H1 (cell line): ENCODE results near the gene UBASH3A.

Source experiments
- BRCA1 ChIP-seq: IDR thresholded peaks from 2 replicates; pipeline ENCODE4 v1.6.1; 2012; ENCODE audit warnings: low read depth, low read length, improper control_type of control experiment
- CTCF ChIP-seq, 3 experiments: IDR thresholded peaks; 1 replicate in 2 of 3; 2 replicates in 1 of 3; pipeline versions ENCODE4 v1.5.1 to v1.6.1; 2011; ENCODE audit warnings: low read length in 3 of 3, mild to moderate bottlenecking in 3 of 3, inconsistent platforms in 2 of 3, low read depth in 1 of 3, moderate library complexity in 1 of 3; ENCODE audit not compliant: insufficient read depth in 1 of 3; ENCODE audit errors: control extremely low read depth in 1 of 3
- GTF2F1 ChIP-seq: IDR thresholded peaks from 2 replicates; pipeline ENCODE4 v1.6.1; 2012; ENCODE audit warnings: low read depth, low read length, improper control_type of control experiment, borderline replicate concordance
- HDAC6 ChIP-seq: IDR thresholded peaks from one replicate; pipeline ENCODE4 v1.7.1; 2012; ENCODE audit warnings: low read depth, mild to moderate bottlenecking, inconsistent platforms, low read length, moderate library complexity
- KDM1A ChIP-seq: fragments of 200-600, 300-600 bp; sonication (generic); IDR thresholded peaks from 2 replicates; pipeline ENCODE4 v1.7.1; 2016; ENCODE audit warnings: mild to moderate bottlenecking, low read length, borderline replicate concordance
- POLR2A ChIP-seq, 2 experiments: IDR thresholded peaks; 1 replicate in 1 of 2; 2 replicates in 1 of 2; pipeline ENCODE4 v1.6.1; 2011; ENCODE audit warnings: low read depth in 2 of 2, low read length in 2 of 2, mild to moderate bottlenecking in 2 of 2; ENCODE audit errors: control extremely low read depth in 1 of 2
- POLR2AphosphoS5 ChIP-seq: IDR thresholded peaks from 2 replicates; pipeline ENCODE4 v1.6.1; 2011; ENCODE audit warnings: low read depth, low read length
- RAD21 ChIP-seq, 2 experiments: IDR thresholded peaks in 1 of 2; conservative IDR thresholded peaks in 1 of 2; 2 replicates each; pipeline ENCODE4 v1.6.1; 2011; ENCODE audit warnings: low read depth in 2 of 2, low read length in 2 of 2, improper control_type of control experiment in 1 of 2, inconsistent platforms in 1 of 2, mild to moderate bottlenecking in 1 of 2, moderate library complexity in 1 of 2
- SIN3A ChIP-seq, 2 experiments: IDR thresholded peaks in 1 of 2; conservative IDR thresholded peaks in 1 of 2; 2 replicates each; pipeline ENCODE4 v1.6.1; 2011 to 2012; ENCODE audit warnings: low read length in 2 of 2, improper control_type of control experiment in 1 of 2, low read depth in 1 of 2, mild to moderate bottlenecking in 1 of 2
- TAF1 ChIP-seq: IDR thresholded peaks from 2 replicates; pipeline ENCODE4 v1.6.1; 2011; ENCODE audit warnings: mild to moderate bottlenecking, low read depth, low read length
- TBP ChIP-seq: IDR thresholded peaks from 2 replicates; pipeline ENCODE4 v1.6.1; 2011; ENCODE audit warnings: low read depth, low read length, improper control_type of control experiment
- YY1 ChIP-seq: IDR thresholded peaks from 2 replicates; pipeline ENCODE4 v1.6.1; 2011; ENCODE audit warnings: low read depth, mild to moderate bottlenecking, low read length
- ZNF274 ChIP-seq: IDR thresholded peaks from 2 replicates; pipeline ENCODE4 v1.7.0; 2012; ENCODE audit warnings: low read length, borderline replicate concordance; ENCODE audit errors: extremely low read depth
- TF ChIP-seq, protein P1 (sequence below): IDR thresholded peaks from 2 replicates; pipeline ENCODE4 v1.6.1; 2012; ENCODE audit warnings: inconsistent platforms

DNA sequence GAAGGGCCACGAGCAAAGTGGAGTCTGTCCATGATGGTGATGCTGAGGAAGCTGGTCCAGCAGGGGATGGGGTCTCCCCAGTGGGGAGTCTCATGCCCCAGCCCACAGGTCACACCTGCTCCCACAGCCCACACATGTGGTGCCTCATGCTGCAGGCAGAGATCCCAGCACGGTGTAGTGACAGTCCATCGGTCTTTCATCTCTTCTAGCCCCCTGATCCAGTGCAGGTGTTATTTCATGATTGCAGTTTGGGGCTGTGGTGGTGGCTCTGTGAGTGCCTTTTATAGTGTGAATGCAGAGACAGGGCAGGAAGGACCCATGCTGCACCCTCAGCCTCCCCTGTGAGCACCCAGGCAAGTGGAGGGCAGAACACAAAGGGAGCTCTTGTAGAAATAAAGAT is 45.0 kb downstream of the UBASH3A start:
- TF ChIP-seq HDAC6 (no peak), TAF1 (no peak), CTCF (IDR thresholded peaks at IDR 0.05; ENCODE audit: control extremely low read depth in 1 of 3, insufficient read depth in 1 of 3, low read depth in 1 of 3, low read length in 3 of 3) (no peak), RAD21 (IDR thresholded peaks at IDR 0.05 in 1 of 2, conservative IDR thresholded peaks at IDR 0.05 in 1 of 2; ENCODE audit: low read depth in 2 of 2, low read length in 2 of 2) (no peak), POLR2AphosphoS5 (no peak), KDM1A (no peak), BRCA1 (no peak), POLR2A (IDR thresholded peaks at IDR 0.05; ENCODE audit: control extremely low read depth in 1 of 2, low read depth in 2 of 2, low read length in 2 of 2) (no peak), GTF2F1 (no peak), SIN3A (conservative IDR thresholded peaks at IDR 0.05 in 1 of 2, IDR thresholded peaks at IDR 0.05 in 1 of 2; ENCODE audit: low read depth in 1 of 2, low read length in 2 of 2) (no peak), TBP (no peak), YY1 (no peak), ZNF274 (no peak)
- TF ChIP-seq, protein P1, sequence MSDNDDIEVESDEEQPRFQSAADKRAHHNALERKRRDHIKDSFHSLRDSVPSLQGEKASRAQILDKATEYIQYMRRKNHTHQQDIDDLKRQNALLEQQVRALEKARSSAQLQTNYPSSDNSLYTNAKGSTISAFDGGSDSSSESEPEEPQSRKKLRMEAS = no peak
